Testis (tissue), 2 donors: ENCODE results near the gene IL1RAPL1.

Experiments used
- POLR2A ChIP-seq: fragments of 450-650 bp; IDR thresholded peaks from one replicate; pipeline ENCODE4 v1.6.1; 2017; ENCODE audit warnings: antibody characterized with exemption, mild to moderate bottlenecking, moderate library complexity
- TF ChIP-seq, protein P1 (sequence below), 3 experiments: fragments of 450-650 bp in 2 of 3; fragments of 200-600 bp in 1 of 3; sonication (generic) in 1 of 3; IDR thresholded peaks; one replicate each; pipeline ENCODE4 v1.5.1; 2016 to 2019; ENCODE audit warnings: antibody characterized with exemption in 3 of 3, mild to moderate bottlenecking in 2 of 3, moderate library complexity in 1 of 3

DNA sequence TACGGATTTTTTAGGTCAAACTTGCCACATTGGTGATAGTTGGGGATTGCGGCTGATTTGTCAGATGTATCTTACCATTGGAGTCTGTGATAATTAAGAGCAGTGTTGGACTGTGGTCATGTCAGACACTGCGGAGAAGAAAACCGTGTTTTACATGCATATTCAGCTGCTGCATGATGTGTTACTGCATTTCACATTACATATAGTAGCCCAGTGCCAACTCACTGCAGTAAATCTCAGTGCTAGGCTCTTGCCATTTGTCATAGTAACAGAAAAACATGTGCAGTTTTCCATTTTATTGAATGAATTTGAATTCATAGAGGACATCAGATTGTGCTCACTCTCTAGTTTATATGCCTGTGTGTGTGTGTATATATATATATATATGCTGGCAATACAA lies 543.7 kb downstream of the IL1RAPL1 start:
- TF ChIP-seq, protein P1, sequence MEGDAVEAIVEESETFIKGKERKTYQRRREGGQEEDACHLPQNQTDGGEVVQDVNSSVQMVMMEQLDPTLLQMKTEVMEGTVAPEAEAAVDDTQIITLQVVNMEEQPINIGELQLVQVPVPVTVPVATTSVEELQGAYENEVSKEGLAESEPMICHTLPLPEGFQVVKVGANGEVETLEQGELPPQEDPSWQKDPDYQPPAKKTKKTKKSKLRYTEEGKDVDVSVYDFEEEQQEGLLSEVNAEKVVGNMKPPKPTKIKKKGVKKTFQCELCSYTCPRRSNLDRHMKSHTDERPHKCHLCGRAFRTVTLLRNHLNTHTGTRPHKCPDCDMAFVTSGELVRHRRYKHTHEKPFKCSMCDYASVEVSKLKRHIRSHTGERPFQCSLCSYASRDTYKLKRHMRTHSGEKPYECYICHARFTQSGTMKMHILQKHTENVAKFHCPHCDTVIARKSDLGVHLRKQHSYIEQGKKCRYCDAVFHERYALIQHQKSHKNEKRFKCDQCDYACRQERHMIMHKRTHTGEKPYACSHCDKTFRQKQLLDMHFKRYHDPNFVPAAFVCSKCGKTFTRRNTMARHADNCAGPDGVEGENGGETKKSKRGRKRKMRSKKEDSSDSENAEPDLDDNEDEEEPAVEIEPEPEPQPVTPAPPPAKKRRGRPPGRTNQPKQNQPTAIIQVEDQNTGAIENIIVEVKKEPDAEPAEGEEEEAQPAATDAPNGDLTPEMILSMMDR (IDR thresholded peaks at IDR 0.05), result no peak
- TF ChIP-seq POLR2A, result no peak
